T1000 (cell line): ENCODE data around the gene MAPK11.

Experiments used
- DNase-seq: peaks from one replicate; lab custom pipeline; 2025; ENCODE audit warnings: mixed read lengths; lab: John Stamatoyannopoulos, UW

Gene MAPK11

GRCh38 chr22:50307890-50308596 lies 37.9 kb upstream of the MAPK11 start:
- DNase-seq, result no peak

DNA sequence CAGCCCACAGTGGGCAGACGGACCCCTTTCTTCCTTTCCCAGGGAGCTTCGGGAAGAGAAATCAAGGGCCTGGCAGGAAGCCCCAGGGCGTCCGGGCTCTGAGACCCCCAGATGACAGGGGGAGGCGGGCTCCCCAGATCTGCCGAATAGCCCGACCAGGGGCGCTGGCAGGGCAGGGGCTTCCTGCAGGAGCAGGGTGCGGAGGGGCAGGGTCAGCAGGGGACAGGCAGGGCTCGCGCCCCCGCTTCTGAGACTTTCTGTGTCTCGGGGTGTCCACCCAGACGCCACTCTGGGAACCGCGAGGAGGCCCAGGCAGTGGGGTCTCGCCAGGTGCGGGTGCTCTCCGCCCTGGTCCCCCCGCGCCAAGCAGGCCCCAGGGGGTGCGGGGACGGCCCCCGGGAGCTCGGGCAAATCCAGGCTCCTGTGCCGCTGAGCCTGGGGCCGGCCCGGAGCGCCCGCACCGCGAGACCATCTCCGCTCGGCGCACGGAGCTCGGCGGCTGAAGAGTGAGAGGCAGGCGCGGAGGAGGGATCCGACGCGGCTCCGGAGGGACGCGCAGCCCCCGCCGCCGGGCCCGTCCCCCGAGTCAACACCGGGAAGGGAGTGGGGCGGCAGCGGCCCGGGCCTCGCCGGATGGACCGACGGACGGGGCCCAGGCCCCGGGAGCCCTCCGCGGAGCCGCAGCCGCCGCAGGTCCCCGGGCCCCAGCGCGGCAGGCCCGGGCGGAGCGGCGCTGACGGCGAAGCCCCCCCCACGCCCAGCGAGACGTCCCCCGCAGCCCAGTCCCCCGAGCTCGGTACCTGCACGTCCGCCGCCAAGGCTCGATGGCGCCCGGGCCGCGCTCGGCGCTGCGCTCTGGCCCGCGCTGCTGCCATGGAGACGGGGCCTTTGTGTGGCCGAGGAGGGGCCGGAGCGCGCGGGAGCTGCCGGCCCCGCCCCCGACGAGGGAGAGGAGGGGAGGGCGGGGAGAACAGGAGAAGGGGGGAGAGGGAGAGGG lies 36.9 kb upstream of the MAPK11 start, which contains the start of gene PLXNB2:
PLXNB2 (minus strand) TSS at position 894 of the 997 bp plus-strand sequence. CDS start 17,062 bp downstream, outside the sequence.
- DNase-seq, result peak; percentile 33

DNA sequence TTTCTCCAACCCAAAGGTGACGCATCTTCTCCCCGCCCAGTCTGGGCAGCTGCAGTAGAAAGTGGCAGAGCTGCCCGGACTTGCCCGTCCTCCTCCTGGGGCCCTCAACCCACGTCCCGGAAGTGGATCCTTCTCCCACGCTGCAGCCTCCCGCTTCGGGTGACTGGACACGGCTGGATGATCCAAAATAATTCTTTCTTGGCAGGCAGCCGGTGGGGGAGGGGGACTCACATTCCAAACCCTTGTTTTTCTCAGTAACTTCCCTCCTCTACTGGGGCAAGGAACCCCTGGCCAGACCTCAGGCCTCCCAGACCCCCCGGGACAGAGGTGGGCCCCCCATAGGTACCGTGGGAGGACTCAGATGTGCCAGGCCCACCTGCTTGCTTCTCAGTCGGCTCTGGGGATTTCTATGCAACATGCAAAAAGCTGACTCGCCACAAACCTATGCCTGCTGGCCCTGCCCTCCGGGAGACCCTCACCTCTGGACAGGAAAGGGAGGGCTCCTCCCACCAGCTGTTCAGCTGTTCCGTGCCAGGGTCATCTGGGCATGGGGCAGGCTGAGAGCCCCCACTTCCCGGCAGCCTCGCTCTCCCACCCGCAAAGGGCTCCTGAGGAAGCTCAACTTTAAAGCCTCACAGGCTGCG lies 35.9 kb upstream of the MAPK11 start:
- DNase-seq, result peak; percentile 67

GRCh38 chr22:50305393-50305922 lies 35.3 kb upstream of the MAPK11 start:
- DNase-seq, result no peak

- no peak for DNase-seq
Observed at GRCh38 chr22:50304528-50305392, 34.6 kb upstream of the MAPK11 start.

DNA sequence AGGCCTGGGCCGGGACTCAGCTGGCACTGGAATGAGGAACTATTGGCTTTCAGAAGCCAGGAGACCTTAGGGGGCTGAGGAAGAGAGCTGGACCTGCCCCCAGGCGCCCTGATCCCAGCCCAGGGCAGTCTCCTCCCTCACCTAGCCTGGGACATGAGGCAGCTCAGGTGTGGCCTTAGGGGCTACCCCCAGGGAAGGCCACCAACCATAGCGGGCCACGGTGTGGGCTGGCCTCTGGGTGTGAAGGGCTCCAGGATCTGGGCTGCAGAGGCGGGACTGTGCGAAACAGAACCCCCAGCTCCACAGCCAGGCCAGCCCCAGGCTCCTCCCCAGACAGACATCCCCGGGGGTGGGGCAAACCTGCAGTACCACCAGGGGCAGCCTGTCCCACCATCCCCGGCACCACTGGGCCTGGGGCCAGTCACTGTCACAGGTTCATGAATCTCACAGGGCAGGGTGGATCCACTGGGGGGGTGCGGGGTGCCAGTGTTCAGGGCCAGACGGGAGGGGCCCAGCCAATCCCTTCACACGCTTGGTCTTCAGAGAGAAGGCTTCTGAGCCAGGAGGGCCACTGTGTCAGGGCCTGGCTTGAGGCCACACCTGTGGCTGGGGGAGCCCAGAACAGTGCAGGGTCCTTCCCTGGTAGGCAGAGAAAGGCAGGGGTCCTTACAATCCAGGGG lies 33.8 kb upstream of the MAPK11 start:
- DNase-seq, result no peak

GRCh38 chr22:50303515-50303847 lies 33.3 kb upstream of the MAPK11 start:
- DNase-seq, result no peak

GRCh38 chr22:50302564-50302963 lies 32.4 kb upstream of the MAPK11 start:
- no peak for DNase-seq

- DNase-seq, result no peak
Observed at GRCh38 chr22:50302041-50302541, 31.9 kb upstream of the MAPK11 start.

- no peak for DNase-seq
Observed at GRCh38 chr22:50301581-50301991, 31.4 kb upstream of the MAPK11 start.

- DNase-seq, result no peak
Observed at GRCh38 chr22:50300620-50301257, 30.6 kb upstream of the MAPK11 start.

- DNase-seq, result no peak
Observed at GRCh38 chr22:50299785-50300619, 29.8 kb upstream of the MAPK11 start.

- DNase-seq, result no peak
Observed at GRCh38 chr22:50298937-50299784, 29.0 kb upstream of the MAPK11 start.

GRCh38 chr22:50298266-50298637 lies 28.1 kb upstream of the MAPK11 start:
- DNase-seq, result no peak

GRCh38 chr22:50297510-50298265 lies 27.5 kb upstream of the MAPK11 start:
- DNase-seq, result no peak

- DNase-seq, result no peak
Observed at GRCh38 chr22:50296658-50297490, 26.7 kb upstream of the MAPK11 start.

GRCh38 chr22:50294319-50294656 lies 24.1 kb upstream of the MAPK11 start:
- DNase-seq, result no peak
